ENCODE results near the gene TMEM108.

Gene TMEM108

DNA sequence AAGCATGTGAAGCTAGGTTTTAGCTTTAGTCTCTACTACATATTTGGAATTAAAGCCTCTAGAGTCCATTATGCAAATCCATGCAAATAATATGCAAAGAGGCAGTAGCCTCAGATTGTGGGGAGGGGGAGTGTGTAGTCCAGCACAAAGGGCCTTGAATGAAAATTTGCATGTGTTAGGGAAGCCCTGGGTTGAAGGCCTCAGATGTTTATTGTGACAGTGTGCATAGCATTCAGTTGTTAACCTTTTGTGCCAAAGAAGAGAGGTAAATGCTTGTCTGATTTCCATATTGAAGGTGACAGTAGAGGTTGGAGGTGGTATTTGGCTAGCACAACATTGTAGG is 337.2 kb downstream of the TMEM108 start:
- no peak overlapping the region for H3K4me3 ChIP-seq (ENCODE audit: low read depth, low read length)
- TF ChIP-seq POLR2A (IDR thresholded peaks at IDR 0.05; ENCODE audit: extremely low read depth, insufficient read length), result no peak
- TF ChIP-seq, protein P1, sequence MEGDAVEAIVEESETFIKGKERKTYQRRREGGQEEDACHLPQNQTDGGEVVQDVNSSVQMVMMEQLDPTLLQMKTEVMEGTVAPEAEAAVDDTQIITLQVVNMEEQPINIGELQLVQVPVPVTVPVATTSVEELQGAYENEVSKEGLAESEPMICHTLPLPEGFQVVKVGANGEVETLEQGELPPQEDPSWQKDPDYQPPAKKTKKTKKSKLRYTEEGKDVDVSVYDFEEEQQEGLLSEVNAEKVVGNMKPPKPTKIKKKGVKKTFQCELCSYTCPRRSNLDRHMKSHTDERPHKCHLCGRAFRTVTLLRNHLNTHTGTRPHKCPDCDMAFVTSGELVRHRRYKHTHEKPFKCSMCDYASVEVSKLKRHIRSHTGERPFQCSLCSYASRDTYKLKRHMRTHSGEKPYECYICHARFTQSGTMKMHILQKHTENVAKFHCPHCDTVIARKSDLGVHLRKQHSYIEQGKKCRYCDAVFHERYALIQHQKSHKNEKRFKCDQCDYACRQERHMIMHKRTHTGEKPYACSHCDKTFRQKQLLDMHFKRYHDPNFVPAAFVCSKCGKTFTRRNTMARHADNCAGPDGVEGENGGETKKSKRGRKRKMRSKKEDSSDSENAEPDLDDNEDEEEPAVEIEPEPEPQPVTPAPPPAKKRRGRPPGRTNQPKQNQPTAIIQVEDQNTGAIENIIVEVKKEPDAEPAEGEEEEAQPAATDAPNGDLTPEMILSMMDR (IDR thresholded peaks at IDR 0.05; ENCODE audit: low read depth, low read length), result no peak
- no peak for TF ChIP-seq MYC (IDR thresholded peaks at IDR 0.05; ENCODE audit: low read depth, low read length)
- TF ChIP-seq, protein P2, sequence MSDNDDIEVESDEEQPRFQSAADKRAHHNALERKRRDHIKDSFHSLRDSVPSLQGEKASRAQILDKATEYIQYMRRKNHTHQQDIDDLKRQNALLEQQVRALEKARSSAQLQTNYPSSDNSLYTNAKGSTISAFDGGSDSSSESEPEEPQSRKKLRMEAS (IDR thresholded peaks at IDR 0.05; ENCODE audit: low read depth, low read length), result no peak
- no peak for DNase-seq (ENCODE audit: low read depth)

DNA sequence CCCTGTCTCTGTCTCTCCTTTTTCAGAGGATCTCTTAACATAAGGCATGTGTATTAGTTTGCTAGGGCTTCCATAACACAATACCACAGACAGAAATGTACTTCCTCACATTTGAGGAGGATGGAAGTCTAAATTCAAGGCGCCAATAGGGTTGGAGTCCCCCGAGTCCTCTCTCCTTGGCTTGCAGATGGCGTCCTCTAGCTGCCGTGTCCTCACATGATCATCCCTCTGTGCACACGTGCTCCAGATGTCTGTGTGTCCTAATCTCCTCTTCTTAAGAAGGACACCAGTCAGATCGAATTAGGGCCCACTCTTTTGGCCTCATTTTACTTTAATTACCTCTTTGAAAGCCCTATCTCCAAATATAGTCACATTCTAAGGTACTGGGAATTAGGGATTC is 338.6 kb downstream of the TMEM108 start:
- no peak overlapping the region for H3K4me3 ChIP-seq (ENCODE audit: low read depth, low read length)
- TF ChIP-seq MYC (IDR thresholded peaks at IDR 0.05; ENCODE audit: low read depth, low read length), result no peak
- TF ChIP-seq, protein P1 (IDR thresholded peaks at IDR 0.05; ENCODE audit: low read depth, low read length), result no peak
- TF ChIP-seq, protein P2 (IDR thresholded peaks at IDR 0.05; ENCODE audit: low read depth, low read length), result 0 out of 2 replicates have a peak, but pooled peaks have one; percentile 10
- DNase-seq (ENCODE audit: low read depth), result peak; percentile 17

DNA sequence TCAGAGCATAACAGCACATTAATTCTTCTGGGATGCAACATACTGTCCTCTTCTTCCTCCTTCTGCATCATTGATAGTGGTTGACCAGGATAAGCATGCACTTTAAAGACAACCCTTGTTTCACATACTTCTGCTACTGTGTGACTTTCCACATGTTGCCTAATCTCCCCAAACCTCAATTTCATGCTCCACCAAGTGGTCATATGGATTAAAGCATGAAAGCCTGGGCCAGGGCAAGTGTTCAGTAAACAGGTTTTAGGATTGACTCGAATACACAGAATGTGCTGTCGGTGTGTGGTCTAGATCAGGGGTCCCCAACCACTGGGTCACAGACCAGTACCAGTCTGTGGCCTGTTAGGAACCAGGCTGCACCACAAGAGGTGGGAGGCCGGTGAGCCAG is 339.2 kb downstream of the TMEM108 start:
- H3K4me3 ChIP-seq (ENCODE audit: low read depth, low read length), result no peak overlapping the region
- peak; percentile 63 for DNase-seq (ENCODE audit: low read depth)
- TF ChIP-seq, protein P2 (IDR thresholded peaks at IDR 0.05; ENCODE audit: low read depth, low read length), result no peak
- TF ChIP-seq, protein P1 (IDR thresholded peaks at IDR 0.05; ENCODE audit: low read depth, low read length), result peak; percentile 42

DNA sequence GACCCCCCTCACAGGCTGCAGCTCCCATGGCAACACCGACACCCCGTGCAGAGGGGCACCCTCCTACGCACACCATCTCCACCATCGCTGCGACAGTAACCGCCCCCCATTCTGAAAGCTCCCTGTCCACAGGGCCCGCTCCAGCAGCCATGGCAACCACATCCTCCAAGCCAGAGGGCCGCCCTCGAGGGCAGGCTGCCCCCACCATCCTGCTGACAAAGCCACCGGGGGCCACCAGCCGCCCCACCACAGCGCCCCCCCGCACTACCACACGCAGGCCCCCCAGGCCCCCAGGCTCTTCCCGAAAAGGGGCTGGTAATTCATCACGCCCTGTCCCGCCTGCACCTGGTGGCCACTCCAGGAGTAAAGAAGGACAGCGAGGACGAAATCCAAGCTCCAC is 341.7 kb downstream of the TMEM108 start:
- no peak overlapping the region for H3K4me3 ChIP-seq (ENCODE audit: low read depth, low read length)
- DNase-seq (ENCODE audit: low read depth), result no peak

DNA sequence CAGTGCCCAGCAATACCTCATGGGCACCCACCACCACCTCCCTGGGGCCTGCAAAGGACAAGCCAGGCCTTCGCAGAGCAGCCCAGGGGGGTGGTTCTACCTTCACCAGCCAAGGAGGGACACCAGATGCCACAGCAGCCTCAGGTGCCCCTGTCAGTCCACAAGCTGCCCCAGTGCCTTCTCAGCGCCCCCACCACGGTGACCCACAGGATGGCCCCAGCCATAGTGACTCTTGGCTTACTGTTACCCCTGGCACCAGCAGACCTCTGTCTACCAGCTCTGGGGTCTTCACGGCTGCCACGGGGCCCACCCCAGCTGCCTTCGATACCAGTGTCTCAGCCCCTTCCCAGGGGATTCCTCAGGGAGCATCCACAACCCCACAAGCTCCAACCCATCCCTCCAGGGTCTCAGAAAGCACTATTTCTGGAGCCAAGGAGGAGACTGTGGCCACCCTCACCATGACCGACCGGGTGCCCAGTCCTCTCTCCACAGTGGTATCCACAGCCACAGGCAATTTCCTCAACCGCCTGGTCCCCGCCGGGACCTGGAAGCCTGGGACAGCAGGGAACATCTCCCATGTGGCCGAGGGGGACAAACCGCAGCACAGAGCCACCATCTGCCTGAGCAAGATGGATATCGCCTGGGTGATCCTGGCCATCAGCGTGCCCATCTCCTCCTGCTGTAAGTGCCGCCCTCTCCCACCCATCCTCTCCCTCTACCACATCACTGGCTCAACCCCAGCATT is 342.5 kb downstream of the TMEM108 start:
- no peak for DNase-seq (ENCODE audit: low read depth)
- TF ChIP-seq, protein P1 (IDR thresholded peaks at IDR 0.05; ENCODE audit: low read depth, low read length), result no peak
- TF ChIP-seq MYC (IDR thresholded peaks at IDR 0.05; ENCODE audit: low read depth, low read length) (no peak), POLR2A (IDR thresholded peaks at IDR 0.05; ENCODE audit: extremely low read depth, insufficient read length) (no peak)
- TF ChIP-seq, protein P2 (IDR thresholded peaks at IDR 0.05; ENCODE audit: low read depth, low read length), result no peak
- H3K4me3 ChIP-seq (ENCODE audit: low read depth, low read length), result no peak overlapping the region

More for the DNA sequence above, 341.7 kb downstream of the TMEM108 start:
- TF ChIP-seq POLR2A (IDR thresholded peaks at IDR 0.05; ENCODE audit: extremely low read depth, insufficient read length) (no peak), MYC (IDR thresholded peaks at IDR 0.05; ENCODE audit: low read depth, low read length) (no peak)
- TF ChIP-seq, protein P2 (IDR thresholded peaks at IDR 0.05; ENCODE audit: low read depth, low read length), result no peak
- TF ChIP-seq, protein P1 (IDR thresholded peaks at IDR 0.05; ENCODE audit: low read depth, low read length), result no peak

All from NB4 (cell line).